ENCODE measurements around the gene SHANK1.

Gene SHANK1

GRCh38 chr19:50647879-50648615 is 71.6 kb downstream of the SHANK1 start:
- DNase-seq (ENCODE audit: low read depth, low spot score): no peak

GRCh38 chr19:50646074-50646807 is 73.4 kb downstream of the SHANK1 start:
- no peak for DNase-seq (ENCODE audit: low read depth, low spot score)
- no peak overlapping the region for H3K27ac ChIP-seq

More at GRCh38 chr19:50647879-50648615, 71.6 kb downstream of the SHANK1 start:
- H3K27ac ChIP-seq: no peak overlapping the region

GRCh38 chr19:50645107-50645506 is 74.5 kb downstream of the SHANK1 start:
- no peak for DNase-seq (ENCODE audit: low read depth, low spot score)
- H3K27ac ChIP-seq: no peak overlapping the region

- DNase-seq (ENCODE audit: low read depth, low spot score): no peak
- H3K27ac ChIP-seq: no peak overlapping the region
Measured at GRCh38 chr19:50644315-50644915, 75.2 kb downstream of the SHANK1 start.

- H3K27ac ChIP-seq: no peak overlapping the region
- DNase-seq (ENCODE audit: low read depth, low spot score): no peak
Measured at GRCh38 chr19:50640368-50640767, 79.2 kb downstream of the SHANK1 start.

GRCh38 chr19:50639121-50640112 is 80.2 kb downstream of the SHANK1 start, which contains the start of gene SYT3:
SYT3 (minus strand) TSS chr19:50639881; CDS start chr19:50637411, 2,470 bp downstream.
- H3K27ac ChIP-seq: no peak within 1 kb of the TSS
- no peak for DNase-seq (ENCODE audit: low read depth, low spot score)

- DNase-seq (ENCODE audit: low read depth, low spot score): no peak
- H3K27ac ChIP-seq: no peak overlapping the region
Measured at GRCh38 chr19:50638600-50638999, 81.0 kb downstream of the SHANK1 start.

GRCh38 chr19:50636317-50637085 is 83.1 kb downstream of the SHANK1 start:
- no peak overlapping the region for H3K27ac ChIP-seq
- DNase-seq (ENCODE audit: low read depth, low spot score): no peak

- no peak overlapping the region for H3K27ac ChIP-seq
- no peak for DNase-seq (ENCODE audit: low read depth, low spot score)
Measured at GRCh38 chr19:50633973-50634372, 85.6 kb downstream of the SHANK1 start.

- H3K27ac ChIP-seq: no peak overlapping the region
- no peak for DNase-seq (ENCODE audit: low read depth, low spot score)
Measured at GRCh38 chr19:50633359-50633758, 86.2 kb downstream of the SHANK1 start.

- H3K27ac ChIP-seq: no peak overlapping the region
Measured at GRCh38 chr19:50632151-50632835, 87.3 kb downstream of the SHANK1 start.

GRCh38 chr19:50629801-50630200 is 89.8 kb downstream of the SHANK1 start:
- no peak overlapping the region for H3K27ac ChIP-seq
- DNase-seq (ENCODE audit: low read depth, low spot score): no peak

More at GRCh38 chr19:50632151-50632835, 87.3 kb downstream of the SHANK1 start:
- DNase-seq (ENCODE audit: low read depth, low spot score): no peak

GRCh38 chr19:50629194-50629593 is 90.4 kb downstream of the SHANK1 start:
- DNase-seq (ENCODE audit: low read depth, low spot score): no peak

GRCh38 chr19:50628551-50628950 is 91.1 kb downstream of the SHANK1 start:
- DNase-seq (ENCODE audit: low read depth, low spot score): no peak

More at GRCh38 chr19:50629194-50629593, 90.4 kb downstream of the SHANK1 start:
- H3K27ac ChIP-seq: no peak overlapping the region

GRCh38 chr19:50628146-50628545 is 91.5 kb downstream of the SHANK1 start:
- no peak overlapping the region for H3K27ac ChIP-seq

More at GRCh38 chr19:50628551-50628950, 91.1 kb downstream of the SHANK1 start:
- no peak overlapping the region for H3K27ac ChIP-seq

GRCh38 chr19:50626795-50627194 is 92.8 kb downstream of the SHANK1 start:
- no peak overlapping the region for H3K27ac ChIP-seq
- no peak for DNase-seq (ENCODE audit: low read depth, low spot score)

More at GRCh38 chr19:50628146-50628545, 91.5 kb downstream of the SHANK1 start:
- DNase-seq (ENCODE audit: low read depth, low spot score): no peak

- no peak overlapping the region for H3K27ac ChIP-seq
- no peak for DNase-seq (ENCODE audit: low read depth, low spot score)
Measured at GRCh38 chr19:50626011-50626410, 93.6 kb downstream of the SHANK1 start.

GRCh38 chr19:50624949-50625600 is 94.5 kb downstream of the SHANK1 start:
- H3K27ac ChIP-seq: no peak overlapping the region
- no peak for DNase-seq (ENCODE audit: low read depth, low spot score)
